Loucy (cell line): Measurements from ENCODE around the gene TRPM3.

Source experiments
- H2AFZ ChIP-seq: fragments of 200-600 bp; sonication (generic); 2 replicates; pipeline ENCODE4 v1.6.0; 2016; ENCODE audit warnings: antibody characterized with exemption, mild to moderate bottlenecking, low read length, moderate library complexity
- H3F3A ChIP-seq: fragments of 200-600 bp; 2 replicates; pipeline ENCODE4 v1.6.0; 2016; ENCODE audit warnings: antibody characterized with exemption, low read depth, mild to moderate bottlenecking
- H3K27me3 ChIP-seq: fragments of 200-600 bp; sonication (generic); 2 replicates; pipeline ENCODE4 v1.6.1; 2014; ENCODE audit warnings: low read length, mild to moderate bottlenecking; ENCODE audit not compliant: insufficient read depth, poor library complexity, severe bottlenecking
- H3K36me3 ChIP-seq: fragments of 200-600 bp; sonication (generic); 2 replicates; pipeline ENCODE4 v1.6.1; 2016; ENCODE audit warnings: low read length; ENCODE audit not compliant: insufficient read depth
- H3K4me1 ChIP-seq: fragments of 200-600 bp; sonication (generic); 2 replicates; pipeline ENCODE4 v1.5.1; 2014; ENCODE audit warnings: low read length, mild to moderate bottlenecking; ENCODE audit not compliant: insufficient read depth, poor library complexity, severe bottlenecking
- H3K4me2 ChIP-seq: fragments of 200-600 bp; sonication (generic); 2 replicates; pipeline ENCODE4 v1.6.0; 2014; ENCODE audit warnings: antibody characterized with exemption, low read length, low read depth, mild to moderate bottlenecking; ENCODE audit not compliant: poor library complexity, severe bottlenecking
- H3K4me3 ChIP-seq: fragments of 200-600 bp; sonication (generic); 2 replicates; pipeline ENCODE4 v1.5.1; 2014; ENCODE audit warnings: low read length, mild to moderate bottlenecking, mixed read lengths; ENCODE audit not compliant: poor library complexity, severe bottlenecking
- H3K79me2 ChIP-seq: fragments of 200-600 bp; sonication (generic); 2 replicates; pipeline ENCODE4 v1.6.1; 2014; ENCODE audit warnings: low read length; ENCODE audit not compliant: insufficient read depth
- H3K9ac ChIP-seq: fragments of 200-600 bp; sonication (generic); 2 replicates; pipeline ENCODE4 v1.6.0; 2014; ENCODE audit warnings: mild to moderate bottlenecking, low read depth, low read length, moderate library complexity; ENCODE audit not compliant: poor library complexity, severe bottlenecking
- H3K9me2 ChIP-seq: fragments of 200-600 bp; sonication (generic); replicated peaks from 2 replicates; pipeline ENCODE4 v1.6.1; 2016; ENCODE audit warnings: low read depth, low read length, mixed read lengths
- H3K9me3 ChIP-seq: fragments of 200-600 bp; sonication (generic); 2 replicates; pipeline ENCODE4 v1.6.1; 2014; ENCODE audit warnings: mild to moderate bottlenecking, antibody characterized with exemption, low read length, low read depth; ENCODE audit not compliant: insufficient read depth
- H4K20me1 ChIP-seq: fragments of 200-600 bp; sonication (generic); 2 replicates; pipeline ENCODE4 v1.6.0; 2014; ENCODE audit warnings: antibody characterized with exemption, low read length, mild to moderate bottlenecking; ENCODE audit not compliant: insufficient read depth, poor library complexity, severe bottlenecking
- CTCF ChIP-seq: fragments of 200-600 bp; sonication (generic); conservative IDR thresholded peaks from 2 replicates; pipeline ENCODE4 v1.5.1; 2014; ENCODE audit warnings: mild to moderate bottlenecking, antibody characterized with exemption, low read length
- EZH2phosphoT487 ChIP-seq: fragments of 200-600 bp; IDR thresholded peaks from 2 replicates; pipeline ENCODE4 v1.6.1; 2018; ENCODE audit warnings: antibody characterized with exemption, mild to moderate bottlenecking, moderate library complexity, borderline replicate concordance

Gene TRPM3

GRCh38 chr9:70901013-70901412 lies 220.4 kb downstream of the TRPM3 start:
- H3K36me3 ChIP-seq = no peaks in the 10 kb centered on the region
- no peak overlapping the region for H3K4me2 ChIP-seq
- no peaks in the 10 kb centered on the region for H3K9me3 ChIP-seq
- no peaks in the 10 kb centered on the region for H3K79me2 ChIP-seq
- no peaks in the 10 kb centered on the region for H3K4me1 ChIP-seq
- no peaks in the 10 kb centered on the region for H3K9me2 ChIP-seq
- no peak overlapping the region for H3K9ac ChIP-seq
- no peaks in the 10 kb centered on the region for H3F3A ChIP-seq
- H3K4me3 ChIP-seq = no peak overlapping the region
- TF ChIP-seq CTCF (no peak), EZH2phosphoT487 (no peak)
- H2AFZ ChIP-seq = no peak overlapping the region
- no peaks in the 10 kb centered on the region for H3K27me3 ChIP-seq
- no peaks in the 10 kb centered on the region for H4K20me1 ChIP-seq

- Histone ChIP-seq H3K27me3 (no peaks in the 10 kb centered on the region), H3F3A (no peaks in the 10 kb centered on the region), H2AFZ (no peak overlapping the region), H3K4me3 (no peak overlapping the region), H3K36me3 (no peaks in the 10 kb centered on the region), H3K4me2 (no peak overlapping the region), H3K9me3 (no peaks in the 10 kb centered on the region), H3K9me2 (no peaks in the 10 kb centered on the region), H3K4me1 (no peaks in the 10 kb centered on the region), H3K79me2 (no peaks in the 10 kb centered on the region), H4K20me1 (no peaks in the 10 kb centered on the region), H3K9ac (no peak overlapping the region)
- TF ChIP-seq CTCF (no peak), EZH2phosphoT487 (no peak)
Observed at GRCh38 chr9:70893580-70894122, 227.8 kb downstream of the TRPM3 start.

- Histone ChIP-seq H4K20me1 (no peaks in the 10 kb centered on the region), H3K4me2 (no peak overlapping the region), H2AFZ (no peak overlapping the region), H3F3A (no peaks in the 10 kb centered on the region), H3K9me2 (no peaks in the 10 kb centered on the region), H3K9me3 (no peaks in the 10 kb centered on the region), H3K79me2 (no peaks in the 10 kb centered on the region), H3K27me3 (no peaks in the 10 kb centered on the region), H3K9ac (no peak overlapping the region), H3K4me3 (no peak overlapping the region), H3K4me1 (no peaks in the 10 kb centered on the region), H3K36me3 (no peaks in the 10 kb centered on the region)
- no peak for TF ChIP-seq EZH2phosphoT487
- no peak for TF ChIP-seq CTCF
Observed at GRCh38 chr9:70888471-70888870, 232.9 kb downstream of the TRPM3 start.
